NCI-H2107 treated with DMSO at 0.1 percent for 48 hours (cell line): ENCODE measurements around the gene SCNN1B.
"Not testable (repeated sequence)": the region's sequence is repeated elsewhere in the genome, so short reads cannot be mapped to it uniquely, and the experiment has no call there.

ENCODE experiments used
- DNase-seq: peaks from one replicate; lab custom pipeline; 2025; ENCODE audit not compliant: unreplicated experiment; lab: John Stamatoyannopoulos, UW

SCNN1B gene

DNA sequence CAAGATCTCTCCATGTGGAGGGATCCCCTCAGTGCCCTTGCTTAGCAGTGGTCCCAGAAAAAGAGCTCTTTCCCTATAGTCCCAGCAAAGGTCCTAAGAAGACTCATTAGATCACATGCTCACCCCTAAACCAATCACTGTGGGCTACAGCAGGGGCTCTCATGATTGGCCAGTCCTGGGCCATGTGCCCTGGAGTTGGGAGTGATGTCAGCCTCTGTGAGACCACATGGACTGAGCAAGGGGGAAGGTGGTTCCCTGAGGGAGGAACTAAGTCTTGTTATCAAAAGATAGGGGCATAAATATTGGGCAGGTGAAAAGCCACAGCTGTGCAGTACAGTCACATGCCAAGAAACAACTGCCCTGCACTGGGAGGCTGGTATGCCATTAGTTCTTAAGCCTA lies 51.3 kb downstream of the SCNN1B start:
- DNase-seq, result no peak

GRCh38 chr16:23354246-23354645 lies 52.1 kb downstream of the SCNN1B start:
- DNase-seq, result no peak

DNA sequence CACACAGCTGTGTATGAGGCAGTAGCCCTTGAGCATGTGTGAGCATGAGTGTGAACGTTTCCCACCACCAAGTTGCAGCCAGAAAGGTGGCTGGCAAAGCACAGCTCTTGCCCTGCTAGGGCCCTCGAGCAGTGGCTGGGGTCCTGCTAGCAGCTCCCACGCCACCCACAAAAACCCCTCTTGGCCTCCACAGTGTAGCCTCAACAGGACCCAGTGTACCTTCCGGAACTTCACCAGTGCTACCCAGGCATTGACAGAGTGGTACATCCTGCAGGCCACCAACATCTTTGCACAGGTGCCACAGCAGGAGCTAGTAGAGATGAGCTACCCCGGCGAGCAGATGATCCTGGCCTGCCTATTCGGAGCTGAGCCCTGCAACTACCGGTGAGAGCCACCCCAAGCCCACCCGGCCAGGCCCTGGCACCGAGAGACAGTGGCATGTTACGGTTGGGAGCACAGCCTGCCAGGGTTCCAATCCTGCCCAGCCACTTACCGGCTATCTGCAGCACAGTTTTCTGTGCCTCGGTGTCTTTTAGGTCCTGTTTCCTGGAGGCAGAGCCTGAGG lies 53.1 kb downstream of the SCNN1B start:
- DNase-seq, result no peak

DNA sequence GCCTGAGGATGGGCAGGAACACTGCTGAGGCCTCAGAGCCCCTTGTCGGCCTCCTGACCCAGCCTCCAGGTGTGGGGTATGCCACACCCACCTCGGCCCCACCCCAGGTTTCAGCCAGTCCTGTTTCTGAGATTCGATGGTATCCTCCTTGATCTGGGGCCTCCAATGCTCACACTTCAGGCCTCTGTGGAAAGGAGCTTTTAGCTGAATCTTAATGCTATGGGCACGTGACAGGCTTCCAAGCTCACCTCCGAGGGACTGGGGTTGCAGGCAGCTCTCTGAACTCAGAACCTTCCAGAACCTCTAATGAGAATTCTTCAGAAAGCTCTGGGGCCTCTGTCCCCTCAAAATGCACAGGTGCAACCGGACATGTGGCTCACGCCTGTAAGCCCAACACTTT lies 54.8 kb downstream of the SCNN1B start:
- no peak for DNase-seq

- DNase-seq, result no peak
Observed at GRCh38 chr16:23357761-23358290, 55.7 kb downstream of the SCNN1B start.

DNA sequence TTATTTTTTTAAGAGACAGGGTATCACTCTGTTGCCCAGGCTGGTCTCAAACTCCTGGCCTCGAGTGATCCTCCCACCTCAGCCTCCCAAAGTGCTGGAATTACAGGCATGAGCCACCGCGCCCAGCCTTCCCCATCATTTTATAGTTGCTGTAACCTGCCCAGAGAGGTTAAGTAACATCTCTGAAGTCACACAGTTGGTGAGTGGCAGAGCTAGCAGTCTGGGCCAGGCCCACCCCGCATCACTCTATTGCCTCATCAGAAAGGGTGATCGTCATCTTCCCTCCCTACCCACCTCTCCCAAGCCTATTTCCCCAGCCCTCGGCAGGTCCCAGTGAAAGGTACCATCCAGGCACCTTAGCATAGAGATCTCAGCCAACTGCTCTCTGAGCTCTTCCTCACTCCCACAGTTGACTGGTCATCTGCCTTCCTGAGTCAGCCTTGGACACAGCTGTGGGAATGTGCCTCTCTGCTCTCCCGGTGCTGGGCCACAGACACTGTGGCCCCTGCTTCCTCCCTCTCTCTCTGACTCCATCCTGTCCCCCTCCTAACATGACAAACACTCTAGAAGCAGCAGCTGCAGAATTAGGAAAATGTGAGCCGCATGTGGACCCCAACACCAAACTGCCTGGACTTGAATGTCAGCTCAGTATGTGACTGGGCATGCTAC lies 57.1 kb downstream of the SCNN1B start:
- no peak for DNase-seq

DNA sequence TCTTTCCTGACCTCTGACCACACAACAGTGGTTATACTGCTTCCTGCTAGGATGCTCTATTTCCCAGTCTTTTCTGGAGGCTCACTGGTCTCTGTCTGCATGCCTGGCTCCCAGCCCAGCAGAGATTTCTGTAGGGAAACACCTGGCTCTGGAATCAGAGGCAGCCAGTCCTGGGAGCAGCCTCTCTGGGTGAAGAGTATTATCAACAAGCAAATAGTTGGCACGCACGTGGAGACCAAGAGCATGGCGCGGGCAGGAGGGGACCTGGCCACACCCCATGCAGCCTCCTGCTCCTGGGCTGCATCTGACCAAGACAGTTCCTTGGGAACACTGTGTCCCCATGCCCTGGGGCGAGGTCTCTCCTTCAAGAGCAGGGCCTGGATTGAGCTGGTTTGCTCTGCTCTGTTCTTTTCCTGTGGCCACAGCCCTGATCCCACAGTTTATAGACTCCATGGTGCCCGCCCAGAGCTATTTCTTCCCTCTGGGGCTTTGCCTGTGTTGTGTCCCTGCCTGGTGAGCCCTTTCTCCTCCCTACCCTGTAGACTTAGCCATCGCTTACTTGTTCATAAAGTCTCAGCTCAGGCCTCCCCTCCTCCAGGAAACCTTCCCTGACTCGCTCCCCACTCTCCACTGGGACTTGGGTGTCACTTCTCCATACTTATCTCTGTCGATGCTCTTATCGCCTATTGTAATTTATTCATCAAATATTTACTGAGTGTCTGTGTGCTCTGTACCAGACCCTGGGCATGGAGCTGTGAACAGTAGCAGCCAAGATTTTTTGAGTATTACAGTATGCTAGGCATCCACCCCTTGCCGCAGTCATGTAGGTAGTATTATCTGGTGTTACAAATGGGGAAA lies 60.6 kb downstream of the SCNN1B start:
- peak; percentile 39 for DNase-seq

DNA sequence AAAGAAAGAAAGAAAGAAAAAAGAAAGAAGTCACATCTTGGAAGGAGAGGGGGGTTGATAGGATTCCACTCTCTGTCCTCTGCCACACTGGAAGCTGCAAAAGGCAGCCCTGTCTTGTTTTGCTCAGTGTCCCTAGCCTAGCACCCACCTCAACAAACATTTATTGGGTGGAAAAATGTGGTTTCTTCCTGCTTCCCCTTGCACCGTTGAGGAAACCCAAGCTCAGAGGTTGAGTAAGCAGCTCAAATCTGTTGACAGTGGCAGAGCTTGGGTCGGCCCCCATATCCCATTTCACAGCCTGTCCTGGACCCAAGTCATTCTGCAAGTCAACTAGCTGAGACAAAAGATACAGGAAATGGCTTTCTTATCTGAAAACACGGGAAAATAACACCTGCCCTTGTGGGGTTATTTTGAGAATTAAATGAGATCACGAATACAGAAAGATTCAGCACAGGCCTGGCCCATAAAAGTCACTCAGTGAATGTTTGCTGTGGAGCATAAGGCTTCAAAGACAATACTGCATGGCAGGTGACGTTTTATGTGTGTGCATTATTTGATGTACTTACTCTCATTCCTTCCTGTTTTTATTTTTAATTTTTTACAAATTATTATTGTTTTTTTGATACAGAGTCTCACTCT lies 63.6 kb downstream of the SCNN1B start:
- no peak for DNase-seq

- not testable (repeated sequence) for DNase-seq
Observed at GRCh38 chr16:23366341-23366740, 64.2 kb downstream of the SCNN1B start.

GRCh38 chr16:23367564-23367963 lies 65.5 kb downstream of the SCNN1B start:
- DNase-seq, result no peak

DNA sequence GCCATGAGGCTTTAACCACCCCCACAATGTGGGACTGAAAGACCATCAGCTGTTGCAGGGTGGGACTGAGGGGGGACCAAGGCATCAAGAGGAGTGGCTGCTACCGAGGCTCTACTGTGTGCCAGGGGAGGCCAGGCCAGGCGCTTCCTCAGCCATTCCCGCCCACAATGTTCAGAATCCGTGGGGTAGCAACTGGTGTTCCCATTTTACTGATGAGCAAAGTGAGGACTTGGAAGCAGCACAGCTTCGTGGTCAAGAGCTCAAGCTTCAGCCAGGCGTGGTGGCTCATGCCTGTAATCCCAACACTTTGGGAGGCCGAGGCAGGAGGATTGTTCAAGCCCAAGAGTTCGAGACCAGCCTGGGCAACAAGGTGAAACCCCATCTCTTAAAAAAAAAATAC lies 65.9 kb downstream of the SCNN1B start:
- DNase-seq, result no peak

GRCh38 chr16:23368469-23368868 lies 66.4 kb downstream of the SCNN1B start:
- no peak for DNase-seq

- no peak for DNase-seq
Observed at GRCh38 chr16:23369416-23369815, 67.3 kb downstream of the SCNN1B start.

DNA sequence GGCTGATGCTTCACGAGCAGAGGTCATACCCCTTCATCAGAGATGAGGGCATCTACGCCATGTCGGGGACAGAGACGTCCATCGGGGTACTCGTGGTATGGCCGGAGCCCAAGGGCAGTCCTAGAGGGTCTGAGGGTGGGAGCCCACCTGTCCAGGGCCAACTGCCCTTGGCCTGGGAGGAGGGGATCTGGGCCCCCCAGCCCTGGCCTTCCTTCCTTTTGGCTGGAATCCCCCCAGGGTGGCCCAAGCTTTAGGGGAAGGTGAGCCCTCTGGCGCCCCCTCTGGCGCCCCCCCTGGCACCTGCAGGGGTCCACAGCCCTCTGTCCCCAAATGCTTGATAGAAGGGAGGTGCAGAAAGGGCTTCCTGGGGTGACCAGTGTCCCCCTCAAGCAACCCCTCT lies 69.3 kb downstream of the SCNN1B start:
- DNase-seq, result no peak

- DNase-seq, result no peak
Observed at GRCh38 chr16:23373436-23374219, 71.5 kb downstream of the SCNN1B start.

- no peak for DNase-seq
Observed at GRCh38 chr16:23374721-23375510, 72.8 kb downstream of the SCNN1B start.

DNA sequence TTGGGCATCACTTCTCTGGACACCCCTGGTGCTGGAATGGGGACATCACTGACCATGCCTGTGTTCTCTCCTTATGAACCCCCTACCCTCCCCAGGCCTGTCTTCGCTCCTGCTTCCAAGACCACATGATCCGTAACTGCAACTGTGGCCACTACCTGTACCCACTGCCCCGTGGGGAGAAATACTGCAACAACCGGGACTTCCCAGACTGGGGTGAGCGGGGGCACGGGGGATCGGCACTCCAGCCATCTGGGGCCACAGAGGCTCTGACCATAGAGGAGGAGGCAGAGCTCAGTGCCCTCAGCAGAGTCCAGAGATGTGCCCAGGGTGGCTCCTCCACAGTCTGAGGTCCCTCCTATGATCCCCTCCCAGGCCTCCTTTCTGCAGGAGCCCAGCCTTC lies 73.5 kb downstream of the SCNN1B start:
- no peak for DNase-seq

GRCh38 chr16:23377071-23377931 lies 75.2 kb downstream of the SCNN1B start:
- DNase-seq, result no peak

- no peak for DNase-seq
Observed at GRCh38 chr16:23378256-23378655, 76.2 kb downstream of the SCNN1B start.
